ENCODE measurements around the gene TMEM132C. TPM values are rescaled to one million over a fixed set of nuclear protein-coding genes. Genes with fewer than 3 reads are reported as not detected.

Gene TMEM132C
- total and polyA plus RNA-seq, 4 experiments from 2014 or later, result not detected

DNA sequence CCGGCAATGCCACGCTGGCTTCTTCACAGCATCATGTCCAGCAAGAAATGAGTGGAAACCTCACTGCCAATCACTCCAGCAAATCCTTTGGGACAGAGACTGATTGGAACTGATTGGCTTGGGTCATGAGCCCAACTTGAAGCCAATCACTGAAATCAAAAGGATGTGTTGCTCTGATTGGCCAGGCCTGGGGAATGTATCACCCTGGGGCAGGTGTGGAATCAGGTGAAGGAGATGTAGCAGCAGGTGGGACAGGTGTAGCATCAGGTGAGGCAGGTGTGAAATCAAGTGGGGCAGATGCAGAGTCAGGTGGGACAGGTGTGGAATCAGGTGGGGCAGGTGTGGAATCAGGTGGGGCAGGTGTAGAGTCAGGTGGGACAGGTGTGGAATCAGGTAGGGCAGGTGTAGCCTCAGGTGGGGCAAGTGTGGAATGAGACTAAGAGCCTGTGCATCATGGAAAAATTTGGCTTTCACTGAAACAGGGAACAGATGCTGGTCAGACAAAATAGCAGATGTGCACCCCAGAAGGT is 350.4 kb downstream of the TMEM132C start:
- Mint-ChIP-seq H3K27me3 (peaks cover 0 to 2% of the 10 kb centered on the region in 2 donors), H3K4me1 (no peaks in the 10 kb centered on the region), H3K9me3 (peaks cover 0 to 2% (median 0%) of the 10 kb centered on the region in 8 donors), H3K36me3 (no peaks in the 10 kb centered on the region), H3K4me3 (no peak overlapping the region), H3K27ac (no peak overlapping the region)
- Histone ChIP-seq H3K27ac (ENCODE audit: low read depth, low read length) (no peak overlapping the region), H3K27me3 (ENCODE audit: insufficient read depth, low read length) (no peaks in the 10 kb centered on the region), H3K4me3 (ENCODE audit: low read length in 2 of 2) (no peak overlapping the region), H3K36me3 (ENCODE audit: insufficient read depth, low read length) (no peaks in the 10 kb centered on the region), H3K9me3 (ENCODE audit: control insufficient read depth in 1 of 2, low read length in 2 of 2) (peaks cover 0 to 4% of the 10 kb centered on the region in 2 donors), H3K4me1 (ENCODE audit: insufficient read depth, low read length) (no peaks in the 10 kb centered on the region)
- POLR2A ChIA-PET (ENCODE audit: partially characterized antibody), result no interaction called here
- DNase-seq, result no peak
- CTCF ChIA-PET (ENCODE audit: partially characterized antibody), result no interaction called here
- intact Hi-C loops (cut with micrococcal nuclease), result no loop called here

DNA sequence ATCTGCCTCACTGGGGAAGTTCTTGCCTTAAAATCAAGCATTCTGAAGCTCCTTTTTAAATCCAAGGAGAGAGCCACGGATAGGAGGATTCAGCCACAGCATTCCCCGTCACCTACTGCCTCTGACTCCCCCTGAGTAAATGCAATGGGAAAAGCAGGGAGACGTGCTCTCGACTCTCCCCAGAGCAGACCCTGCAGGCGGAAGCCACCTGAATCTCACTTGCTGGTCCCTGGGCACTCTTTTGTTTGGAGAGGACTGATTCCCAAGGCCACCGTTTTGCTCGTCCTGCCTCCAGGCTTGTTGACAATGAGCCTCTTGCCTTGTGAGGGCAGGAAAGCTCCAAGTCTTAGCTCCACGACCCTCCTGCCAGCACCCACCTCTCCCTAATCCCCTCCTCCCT is 352.3 kb downstream of the TMEM132C start:
- no peak overlapping the region for H3K27ac Mint-ChIP-seq
- CTCF ChIA-PET (ENCODE audit: partially characterized antibody), result no interaction called here

DNA sequence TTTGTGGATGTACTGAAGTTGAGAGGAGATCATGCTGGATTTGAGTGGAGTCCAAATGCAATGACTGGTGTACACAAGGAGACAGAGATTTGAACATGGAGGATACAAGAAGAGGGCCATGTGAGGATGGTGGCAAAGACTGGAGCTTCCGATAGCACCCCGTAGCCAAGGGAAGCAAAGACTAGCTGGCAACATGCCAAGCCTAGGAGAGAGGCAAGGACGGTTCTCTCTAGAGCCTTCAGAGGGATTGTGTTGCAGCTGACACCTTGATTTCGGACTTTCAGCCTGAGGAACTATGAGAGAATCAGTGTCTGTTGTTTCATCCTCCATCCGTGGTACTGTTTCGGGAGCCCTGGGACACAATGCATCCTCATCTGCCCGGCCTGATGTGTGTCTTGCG is 354.3 kb downstream of the TMEM132C start:
- no peaks in the 10 kb centered on the region for H3K27me3 ChIP-seq (ENCODE audit: insufficient read depth, low read length)
- no peak overlapping the region for H3K27ac ChIP-seq (ENCODE audit: low read depth, low read length)
- ChIA-PET CTCF (ENCODE audit: partially characterized antibody) (no interaction called here), POLR2A (ENCODE audit: partially characterized antibody) (no interaction called here)
- no peak overlapping the region for H3K4me3 ChIP-seq (ENCODE audit: low read length in 2 of 2)
- Mint-ChIP-seq H3K4me1 (no peaks in the 10 kb centered on the region), H3K4me3 (no peak overlapping the region), H3K36me3 (no peaks in the 10 kb centered on the region), H3K27me3 (peaks cover 0 to 2% of the 10 kb centered on the region in 2 donors), H3K27ac (no peak overlapping the region), H3K9me3 (peaks cover 0 to 10% (median 1%) of the 10 kb centered on the region in 8 donors)
- no peak for DNase-seq
- no peaks in the 10 kb centered on the region for H3K4me1 ChIP-seq (ENCODE audit: insufficient read depth, low read length)
- no peaks in the 10 kb centered on the region for H3K36me3 ChIP-seq (ENCODE audit: insufficient read depth, low read length)
- H3K9me3 ChIP-seq (ENCODE audit: control insufficient read depth in 1 of 2, low read length in 2 of 2), result peaks cover 0 to 4% of the 10 kb centered on the region in 2 donors
- intact Hi-C loops (cut with micrococcal nuclease), result no loop called here

More for the DNA sequence above, 352.3 kb downstream of the TMEM132C start:
- Mint-ChIP-seq H3K9me3 (peaks cover 0 to 7% (median 0%) of the 10 kb centered on the region in 8 donors), H3K27me3 (peaks cover 0 to 2% of the 10 kb centered on the region in 2 donors), H3K4me1 (no peaks in the 10 kb centered on the region), H3K4me3 (no peak overlapping the region), H3K36me3 (no peaks in the 10 kb centered on the region)
- no peaks in the 10 kb centered on the region for H3K36me3 ChIP-seq (ENCODE audit: insufficient read depth, low read length)
- H3K9me3 ChIP-seq (ENCODE audit: control insufficient read depth in 1 of 2, low read length in 2 of 2), result peaks cover 0 to 4% of the 10 kb centered on the region in 2 donors
- intact Hi-C loops (cut with micrococcal nuclease), result no loop called here
- POLR2A ChIA-PET (ENCODE audit: partially characterized antibody), result no interaction called here
- no peaks in the 10 kb centered on the region for H3K27me3 ChIP-seq (ENCODE audit: insufficient read depth, low read length)
- no peaks in the 10 kb centered on the region for H3K4me1 ChIP-seq (ENCODE audit: insufficient read depth, low read length)
- no peak overlapping the region for H3K27ac ChIP-seq (ENCODE audit: low read depth, low read length)
- DNase-seq, result no peak
- H3K4me3 ChIP-seq (ENCODE audit: low read length in 2 of 2), result no peak overlapping the region

DNA sequence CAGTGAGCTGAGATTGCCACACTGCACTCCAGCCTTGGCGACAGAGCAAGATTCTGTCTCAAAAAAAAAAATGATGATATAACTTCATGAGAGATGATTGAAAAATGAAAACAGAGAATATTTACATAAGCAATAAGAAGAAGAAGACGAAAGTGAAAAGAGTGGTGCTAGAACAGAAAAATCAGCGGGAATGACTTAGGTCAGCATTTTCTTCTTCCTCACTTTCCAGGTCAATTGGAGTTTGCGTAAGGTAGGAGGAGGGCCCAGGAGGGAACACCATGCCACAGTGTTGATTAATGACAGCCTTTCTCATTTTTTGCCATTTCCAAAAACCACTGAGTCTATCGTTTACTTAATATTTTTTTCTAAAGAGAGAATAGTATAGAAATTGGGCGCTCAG is 356.8 kb downstream of the TMEM132C start:
- Mint-ChIP-seq H3K27ac (no peak overlapping the region), H3K4me3 (no peak overlapping the region), H3K27me3 (no peaks in the 10 kb centered on the region), H3K36me3 (no peaks in the 10 kb centered on the region), H3K9me3 (peaks cover 0 to 16% (median 3%) of the 10 kb centered on the region in 8 donors), H3K4me1 (no peaks in the 10 kb centered on the region)
- ChIA-PET POLR2A (ENCODE audit: partially characterized antibody) (no interaction called here), CTCF (ENCODE audit: partially characterized antibody) (no interaction called here)
- Histone ChIP-seq H3K27me3 (ENCODE audit: insufficient read depth, low read length) (no peaks in the 10 kb centered on the region), H3K27ac (ENCODE audit: low read depth, low read length) (no peak overlapping the region), H3K36me3 (ENCODE audit: insufficient read depth, low read length) (no peaks in the 10 kb centered on the region), H3K4me3 (ENCODE audit: low read length in 2 of 2) (no peak overlapping the region), H3K9me3 (ENCODE audit: control insufficient read depth in 1 of 2, low read length in 2 of 2) (peaks cover 0 to 4% of the 10 kb centered on the region in 2 donors), H3K4me1 (ENCODE audit: insufficient read depth, low read length) (no peaks in the 10 kb centered on the region)
- no peak for DNase-seq
- intact Hi-C loops (cut with micrococcal nuclease), result no loop called here

DNA sequence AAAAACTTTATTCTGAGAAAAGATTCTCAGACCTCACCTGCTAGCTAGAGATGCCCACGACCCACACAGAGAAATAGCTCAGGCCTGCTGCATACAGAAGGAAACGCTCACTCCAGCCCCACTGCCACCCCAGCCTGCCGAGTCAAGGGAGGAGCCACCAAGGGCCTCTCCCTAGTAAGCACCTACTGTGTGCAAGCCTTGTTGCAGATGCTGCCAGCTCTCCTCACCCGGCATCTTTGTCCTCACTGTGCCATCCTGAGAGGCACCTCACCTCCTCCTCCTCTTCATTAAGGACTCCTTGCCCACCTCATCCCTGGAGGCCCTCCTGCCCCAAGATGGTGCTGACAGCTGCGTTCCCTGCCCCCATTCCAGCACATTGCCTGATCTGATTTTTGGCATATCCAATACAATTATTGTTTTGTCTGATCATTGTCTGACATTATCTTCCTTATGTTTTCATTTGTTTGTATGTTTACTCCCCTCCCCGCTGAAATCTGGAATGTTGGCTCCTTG is 359.9 kb downstream of the TMEM132C start:
- no peak overlapping the region for H3K4me3 Mint-ChIP-seq
- no peaks in the 10 kb centered on the region for H3K4me1 Mint-ChIP-seq
- DNase-seq, result no peak
- no peak overlapping the region for H3K27ac ChIP-seq (ENCODE audit: low read depth, low read length)
- intact Hi-C loops (cut with micrococcal nuclease), result no loop called here
- H3K27ac Mint-ChIP-seq, result no peak overlapping the region
- no peaks in the 10 kb centered on the region for H3K27me3 ChIP-seq (ENCODE audit: insufficient read depth, low read length)
- ChIA-PET CTCF (ENCODE audit: partially characterized antibody) (no interaction called here), POLR2A (ENCODE audit: partially characterized antibody) (no interaction called here)
- no peaks in the 10 kb centered on the region for H3K36me3 ChIP-seq (ENCODE audit: insufficient read depth, low read length)
- no peaks in the 10 kb centered on the region for H3K4me1 ChIP-seq (ENCODE audit: insufficient read depth, low read length)
- no peak overlapping the region for H3K4me3 ChIP-seq (ENCODE audit: low read length in 2 of 2)
- H3K27me3 Mint-ChIP-seq, result no peaks in the 10 kb centered on the region
- H3K9me3 ChIP-seq (ENCODE audit: control insufficient read depth in 1 of 2, low read length in 2 of 2), result no peaks in the 10 kb centered on the region
- H3K36me3 Mint-ChIP-seq, result no peaks in the 10 kb centered on the region
- peaks cover 0 to 17% (median 3%) of the 10 kb centered on the region in 8 donors for H3K9me3 Mint-ChIP-seq

DNA sequence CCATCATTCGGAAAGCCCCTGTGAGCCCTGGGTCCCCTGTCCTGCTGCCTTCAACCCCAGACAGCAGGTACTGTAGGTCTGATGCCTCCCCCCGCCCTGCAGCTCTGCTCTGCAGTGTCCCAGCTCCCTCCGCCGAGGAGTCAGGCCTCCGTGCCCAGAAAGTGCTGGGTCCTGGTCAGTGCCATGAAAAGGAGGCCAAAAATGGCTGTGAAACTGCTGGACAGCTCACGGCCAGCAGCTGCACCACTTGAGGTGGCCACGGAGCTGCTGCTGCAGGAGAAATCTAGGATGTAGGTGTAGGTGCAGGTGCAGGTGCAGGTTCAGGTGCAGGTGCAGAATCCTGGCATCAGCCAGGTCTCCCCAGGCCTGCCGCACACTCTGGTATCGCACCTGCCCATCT is 360.7 kb downstream of the TMEM132C start:
- no peak for DNase-seq
- no peak overlapping the region for H3K27ac ChIP-seq (ENCODE audit: low read depth, low read length)

DNA sequence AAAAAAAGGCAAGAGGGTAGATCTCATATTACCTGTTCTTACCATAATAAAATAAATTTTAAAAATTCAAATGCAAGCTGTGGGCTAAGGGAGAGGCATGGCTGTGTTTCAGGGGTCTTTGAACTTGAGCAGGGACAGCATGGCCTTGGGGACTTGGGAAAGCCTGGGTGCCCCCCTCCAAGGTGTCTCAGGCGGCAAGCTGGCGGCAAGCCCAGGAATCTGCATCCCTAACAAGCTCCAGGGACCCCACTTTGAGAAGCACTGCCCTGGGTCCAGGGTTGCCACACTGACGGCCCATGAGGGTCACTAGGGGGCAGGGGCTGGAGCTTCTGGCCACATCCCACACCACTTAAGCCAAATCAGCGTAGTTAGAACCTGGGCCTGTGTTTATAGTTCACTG is 363.0 kb downstream of the TMEM132C start:
- H3K9me3 ChIP-seq (ENCODE audit: control insufficient read depth in 1 of 2, low read length in 2 of 2), result no peaks in the 10 kb centered on the region
- H3K36me3 Mint-ChIP-seq, result no peaks in the 10 kb centered on the region
- H3K36me3 ChIP-seq (ENCODE audit: insufficient read depth, low read length), result no peaks in the 10 kb centered on the region
- no peaks in the 10 kb centered on the region for H3K4me1 ChIP-seq (ENCODE audit: insufficient read depth, low read length)
- no peak overlapping the region for H3K4me3 ChIP-seq (ENCODE audit: low read length in 2 of 2)
- ChIA-PET CTCF (ENCODE audit: partially characterized antibody) (no interaction called here), POLR2A (ENCODE audit: partially characterized antibody) (no interaction called here)
- H3K9me3 Mint-ChIP-seq, result peaks cover 2 to 14% (median 4%) of the 10 kb centered on the region in 8 donors
- intact Hi-C loops (cut with micrococcal nuclease), result no loop called here
- no peak overlapping the region for H3K4me3 Mint-ChIP-seq
- no peaks in the 10 kb centered on the region for H3K27me3 Mint-ChIP-seq
- H3K4me1 Mint-ChIP-seq, result no peaks in the 10 kb centered on the region
- no peak overlapping the region for H3K27ac ChIP-seq (ENCODE audit: low read depth, low read length)
- no peaks in the 10 kb centered on the region for H3K27me3 ChIP-seq (ENCODE audit: insufficient read depth, low read length)
- H3K27ac Mint-ChIP-seq, result no peak overlapping the region
- no peak for DNase-seq

More for the DNA sequence above, 360.7 kb downstream of the TMEM132C start:
- Histone ChIP-seq H3K9me3 (ENCODE audit: control insufficient read depth in 1 of 2, low read length in 2 of 2) (no peaks in the 10 kb centered on the region), H3K4me1 (ENCODE audit: insufficient read depth, low read length) (no peaks in the 10 kb centered on the region), H3K4me3 (ENCODE audit: low read length in 2 of 2) (no peak overlapping the region), H3K36me3 (ENCODE audit: insufficient read depth, low read length) (no peaks in the 10 kb centered on the region), H3K27me3 (ENCODE audit: insufficient read depth, low read length) (no peaks in the 10 kb centered on the region)
- intact Hi-C loops (cut with micrococcal nuclease), result no loop called here
- Mint-ChIP-seq H3K27me3 (no peaks in the 10 kb centered on the region), H3K27ac (no peak overlapping the region), H3K36me3 (no peaks in the 10 kb centered on the region), H3K4me3 (no peak overlapping the region), H3K9me3 (peaks cover 0 to 17% (median 5%) of the 10 kb centered on the region in 8 donors), H3K4me1 (no peaks in the 10 kb centered on the region)
- ChIA-PET CTCF (ENCODE audit: partially characterized antibody) (no interaction called here), POLR2A (ENCODE audit: partially characterized antibody) (no interaction called here)
